Trophoblast cell (in vitro differentiated cells and primary cell): ENCODE measurements around the gene SRSF12. TPM values are rescaled to one million over a fixed set of nuclear protein-coding genes. Genes with fewer than 3 reads are reported as not detected.

ENCODE experiments used
- DNase-seq, 2 donors: peaks; one replicate each; pipeline ENCODE4 v3.0.0-alpha.2; 2016
- H2AFZ ChIP-seq: 2 replicates; pipeline ENCODE4 v1.6.1; 2013; ENCODE audit warnings: low read length, moderate library complexity, mild to moderate bottlenecking; ENCODE audit not compliant: insufficient read depth, poor library complexity
- H2AK5ac ChIP-seq: 2 replicates; pipeline ENCODE4 v1.6.1; 2013; ENCODE audit warnings: mild to moderate bottlenecking, low read length
- H2BK120ac ChIP-seq: 2 replicates; pipeline ENCODE4 v1.6.1; 2013; ENCODE audit warnings: low read length, mild to moderate bottlenecking, moderate library complexity; ENCODE audit not compliant: insufficient read depth, poor library complexity
- H2BK12ac ChIP-seq: 2 replicates; pipeline ENCODE4 v1.6.1; 2013; ENCODE audit warnings: mild to moderate bottlenecking, low read length, moderate library complexity
- H2BK5ac ChIP-seq: 2 replicates; pipeline ENCODE4 v1.6.1; 2013; ENCODE audit warnings: low read length, low read depth, moderate library complexity, mild to moderate bottlenecking; ENCODE audit not compliant: poor library complexity
- H3K14ac ChIP-seq: 2 replicates; pipeline ENCODE4 v1.6.1; 2013; ENCODE audit warnings: mild to moderate bottlenecking, low read length
- H3K18ac ChIP-seq: 2 replicates; pipeline ENCODE4 v1.6.1; 2013; ENCODE audit warnings: mild to moderate bottlenecking, low read length
- H3K23ac ChIP-seq: 2 replicates; pipeline ENCODE4 v1.6.1; 2013; ENCODE audit warnings: low read length
- H3K27ac ChIP-seq: 2 replicates; pipeline ENCODE4 v1.5.1; 2013; ENCODE audit warnings: low read depth, mild to moderate bottlenecking, inconsistent platforms, low read length, moderate library complexity
- H3K27me3 ChIP-seq: 2 replicates; pipeline ENCODE4 v1.6.1; 2013; ENCODE audit warnings: inconsistent platforms, mild to moderate bottlenecking, low read length, moderate library complexity; ENCODE audit not compliant: insufficient read depth
- H3K36me3 ChIP-seq, 2 experiments: 1 replicate in 1 of 2; 2 replicates in 1 of 2; pipeline ENCODE4 v1.6.1; 2013; ENCODE audit warnings: low read length in 2 of 2, mild to moderate bottlenecking in 2 of 2, moderate library complexity in 1 of 2; ENCODE audit not compliant: insufficient read depth in 2 of 2, control insufficient read depth in 1 of 2
- H3K4ac ChIP-seq: 2 replicates; pipeline ENCODE4 v1.6.1; 2013; ENCODE audit warnings: low read depth, mild to moderate bottlenecking, low read length, moderate library complexity
- H3K4me1 ChIP-seq, 2 experiments: 1 replicate in 1 of 2; 2 replicates in 1 of 2; pipeline ENCODE4 v1.6.1; 2013; ENCODE audit warnings: low read length in 2 of 2, mild to moderate bottlenecking in 2 of 2, moderate library complexity in 1 of 2; ENCODE audit not compliant: insufficient read depth in 2 of 2, control insufficient read depth in 1 of 2
- H3K4me2 ChIP-seq: 2 replicates; pipeline ENCODE4 v1.6.1; 2013; ENCODE audit warnings: inconsistent platforms, mild to moderate bottlenecking, low read length, moderate library complexity
- H3K4me3 ChIP-seq: 2 replicates; pipeline ENCODE4 v1.5.1; 2013; ENCODE audit warnings: mild to moderate bottlenecking, low read depth, low read length, inconsistent platforms
- H3K79me1 ChIP-seq: one replicate; pipeline ENCODE4 v1.6.1; 2013; ENCODE audit warnings: low read length
- H3K79me2 ChIP-seq: 2 replicates; pipeline ENCODE4 v1.6.1; 2013; ENCODE audit warnings: low read length, mild to moderate bottlenecking; ENCODE audit not compliant: control insufficient read depth, insufficient read depth, poor library complexity
- H3K9ac ChIP-seq: 2 replicates; pipeline ENCODE4 v1.6.1; 2013; ENCODE audit warnings: mild to moderate bottlenecking, low read length
- H3K9me3 ChIP-seq: 2 replicates; pipeline ENCODE4 v1.6.1; 2013; ENCODE audit warnings: low read depth, mild to moderate bottlenecking, control low read depth, inconsistent platforms, low read length; ENCODE audit not compliant: insufficient read depth
- H4K12ac ChIP-seq: 2 replicates; pipeline ENCODE4 v1.6.1; 2013; ENCODE audit warnings: low read depth, mild to moderate bottlenecking, low read length, moderate library complexity
- H4K8ac ChIP-seq: 2 replicates; pipeline ENCODE4 v1.6.1; 2013; ENCODE audit warnings: low read depth, mild to moderate bottlenecking, low read length, moderate library complexity
- H4K91ac ChIP-seq: one replicate; pipeline ENCODE4 v1.6.1; 2013; ENCODE audit warnings: low read depth, mild to moderate bottlenecking, low read length, moderate library complexity
- WGBS: extraction: QIAGEN DNeasy Blood & Tissue Kit; methylation state at CpG from one replicate; pipeline ENCODE4 v1.1.7; 2013; ENCODE audit warnings: missing lambda C conversion rate; ENCODE audit not compliant: insufficient read length, insufficient coverage; ENCODE audit errors: extremely low coverage; 5-methylcytosine and 5-hydroxymethylcytosine counted together
- polyA plus RNA-seq: library from polyadenylated mRNA; stranded (reverse); fragments of 200-250 nt; gene quantifications from 2 replicates; pipeline ENCODE4 v1.2.3, GENCODE V29; 2013

Gene SRSF12
- 3.5 and 4.3 TPM in 2 replicates for polyA plus RNA-seq

GRCh38 chr6:89117211-89118108, at the start of gene SRSF12:
TSS of gene SRSF12 (minus strand) at chr6:89118071. CDS start at chr6:89117887, 184 bp downstream.
- peak within 1 kb of the TSS; percentile 35 for H4K12ac ChIP-seq
- no peak within 1 kb of the TSS for H2BK5ac ChIP-seq
- peaks cover 5% of the 10 kb centered on the region for H3K79me2 ChIP-seq
- H3K27ac ChIP-seq, result no peak within 1 kb of the TSS
- H4K91ac ChIP-seq, result peak within 1 kb of the TSS; percentile 61
- no peaks in the 10 kb centered on the region for H3K27me3 ChIP-seq
- no peak within 1 kb of the TSS for H2AK5ac ChIP-seq
- peak within 1 kb of the TSS; percentile 56 for H3K9ac ChIP-seq
- no CpG with 5 or more reads among the region's 106 CpGs for WGBS
- H3K14ac ChIP-seq, result peak within 1 kb of the TSS; percentile 80
- H3K23ac ChIP-seq, result no peak within 1 kb of the TSS
- peak within 1 kb of the TSS; percentile 87 for H3K4me3 ChIP-seq
- peak; percentile 1 to 23 for DNase-seq
- H3K4me2 ChIP-seq, result peak within 1 kb of the TSS; percentile 85
- H3K4ac ChIP-seq, result peak within 1 kb of the TSS; percentile 39
- no peaks in the 10 kb centered on the region for H3K36me3 ChIP-seq
- peak within 1 kb of the TSS; percentile 41 for H2BK120ac ChIP-seq
- H3K4me1 ChIP-seq, result peaks cover 0 to 3% of the 10 kb centered on the region in 2 experiments
- H2AFZ ChIP-seq, result peak within 1 kb of the TSS; percentile 88
- H2BK12ac ChIP-seq, result peak within 1 kb of the TSS; percentile 52
- H4K8ac ChIP-seq, result peak within 1 kb of the TSS; percentile 89
- H3K18ac ChIP-seq, result peak within 1 kb of the TSS; percentile 54
- H3K9me3 ChIP-seq, result no peaks in the 10 kb centered on the region
- H3K79me1 ChIP-seq, result peaks cover 6% of the 10 kb centered on the region

- H3K9me3 ChIP-seq, result no peaks in the 10 kb centered on the region
Observed at GRCh38 chr6:89162047-89162371, 44.1 kb upstream of the SRSF12 start.

GRCh38 chr6:89161326-89162046, 43.6 kb upstream of the SRSF12 start:
- Histone ChIP-seq H3K79me1 (no peaks in the 10 kb centered on the region), H3K9me3 (no peaks in the 10 kb centered on the region), H3K4me2 (no peak overlapping the region), H3K9ac (no peak overlapping the region), H2BK12ac (no peak overlapping the region), H4K12ac (no peak overlapping the region), H3K27ac (no peak overlapping the region), H3K79me2 (no peaks in the 10 kb centered on the region), H2BK120ac (no peak overlapping the region), H2BK5ac (no peak overlapping the region), H3K4me3 (no peak overlapping the region), H3K36me3 (no peaks in the 10 kb centered on the region), H3K27me3 (no peaks in the 10 kb centered on the region), H3K4me1 (no peaks in the 10 kb centered on the region), H3K18ac (no peak overlapping the region), H3K4ac (no peak overlapping the region), H4K8ac (no peak overlapping the region), H2AK5ac (no peak overlapping the region), H3K23ac (no peak overlapping the region), H3K14ac (no peak overlapping the region), H2AFZ (no peak overlapping the region), H4K91ac (no peak overlapping the region)
- WGBS, result no CpG with 5 or more reads among the region's 7 CpGs
- DNase-seq, result no peak

More at GRCh38 chr6:89162047-89162371, 44.1 kb upstream of the SRSF12 start:
- no peak overlapping the region for H3K14ac ChIP-seq
- H2BK5ac ChIP-seq, result no peak overlapping the region
- no peak overlapping the region for H2BK12ac ChIP-seq
- H3K18ac ChIP-seq, result no peak overlapping the region
- no CpG with 5 or more reads among the region's 4 CpGs for WGBS
- H3K79me1 ChIP-seq, result no peaks in the 10 kb centered on the region
- no peaks in the 10 kb centered on the region for H3K36me3 ChIP-seq
- H4K91ac ChIP-seq, result no peak overlapping the region
- no peak overlapping the region for H2AK5ac ChIP-seq
- no peak for DNase-seq
- no peaks in the 10 kb centered on the region for H3K27me3 ChIP-seq
- H3K4me2 ChIP-seq, result no peak overlapping the region
- no peak overlapping the region for H3K9ac ChIP-seq
- no peaks in the 10 kb centered on the region for H3K79me2 ChIP-seq
- no peak overlapping the region for H2BK120ac ChIP-seq
- no peak overlapping the region for H4K12ac ChIP-seq
- no peak overlapping the region for H3K4me3 ChIP-seq
- H2AFZ ChIP-seq, result no peak overlapping the region
- H3K4ac ChIP-seq, result no peak overlapping the region
- H3K27ac ChIP-seq, result no peak overlapping the region
- no peak overlapping the region for H3K23ac ChIP-seq
- H4K8ac ChIP-seq, result no peak overlapping the region
- no peaks in the 10 kb centered on the region for H3K4me1 ChIP-seq

GRCh38 chr6:89160331-89161092, 42.6 kb upstream of the SRSF12 start:
- H3K23ac ChIP-seq, result no peak overlapping the region
- no peak for DNase-seq
- H4K12ac ChIP-seq, result no peak overlapping the region
- H2BK120ac ChIP-seq, result no peak overlapping the region
- H2BK12ac ChIP-seq, result no peak overlapping the region
- no peaks in the 10 kb centered on the region for H3K79me2 ChIP-seq
- no peak overlapping the region for H3K9ac ChIP-seq
- no peak overlapping the region for H3K18ac ChIP-seq
- no peak overlapping the region for H3K4me3 ChIP-seq
- H3K27me3 ChIP-seq, result no peaks in the 10 kb centered on the region
- H4K91ac ChIP-seq, result no peak overlapping the region
- no peak overlapping the region for H2BK5ac ChIP-seq
- no peak overlapping the region for H3K27ac ChIP-seq
- H3K4me1 ChIP-seq, result no peaks in the 10 kb centered on the region
- H3K14ac ChIP-seq, result no peak overlapping the region
- H2AK5ac ChIP-seq, result no peak overlapping the region
- WGBS, result no CpG with 5 or more reads among the region's 4 CpGs
- H4K8ac ChIP-seq, result no peak overlapping the region
- no peaks in the 10 kb centered on the region for H3K79me1 ChIP-seq
- no peaks in the 10 kb centered on the region for H3K9me3 ChIP-seq
- no peak overlapping the region for H2AFZ ChIP-seq
- H3K4ac ChIP-seq, result no peak overlapping the region
- no peaks in the 10 kb centered on the region for H3K36me3 ChIP-seq
- H3K4me2 ChIP-seq, result no peak overlapping the region
